Dermis microvascular lymphatic vessel endothelial cell (primary cell): ENCODE data around the gene SF3A2. TPM values are rescaled to one million over a fixed set of nuclear protein-coding genes. Genes with fewer than 3 reads are reported as not detected.

Experiments used
- DNase-seq, 2 donors: peaks; one replicate each; pipeline versions ENCODE4 v3.0.0 to v3.0.0-alpha.2; 2010; ENCODE audit warnings: low read depth in 2 of 2
- total RNA-seq: library from RNA; depleted of rRNA; stranded (reverse); fragments of >200 nt; gene quantifications from 2 replicates; pipeline ENCODE4 v1.2.1, GENCODE V29; 2014

SF3A2 gene
- total RNA-seq, 1 donor from 2014 or later = 44.7 TPM

DNA sequence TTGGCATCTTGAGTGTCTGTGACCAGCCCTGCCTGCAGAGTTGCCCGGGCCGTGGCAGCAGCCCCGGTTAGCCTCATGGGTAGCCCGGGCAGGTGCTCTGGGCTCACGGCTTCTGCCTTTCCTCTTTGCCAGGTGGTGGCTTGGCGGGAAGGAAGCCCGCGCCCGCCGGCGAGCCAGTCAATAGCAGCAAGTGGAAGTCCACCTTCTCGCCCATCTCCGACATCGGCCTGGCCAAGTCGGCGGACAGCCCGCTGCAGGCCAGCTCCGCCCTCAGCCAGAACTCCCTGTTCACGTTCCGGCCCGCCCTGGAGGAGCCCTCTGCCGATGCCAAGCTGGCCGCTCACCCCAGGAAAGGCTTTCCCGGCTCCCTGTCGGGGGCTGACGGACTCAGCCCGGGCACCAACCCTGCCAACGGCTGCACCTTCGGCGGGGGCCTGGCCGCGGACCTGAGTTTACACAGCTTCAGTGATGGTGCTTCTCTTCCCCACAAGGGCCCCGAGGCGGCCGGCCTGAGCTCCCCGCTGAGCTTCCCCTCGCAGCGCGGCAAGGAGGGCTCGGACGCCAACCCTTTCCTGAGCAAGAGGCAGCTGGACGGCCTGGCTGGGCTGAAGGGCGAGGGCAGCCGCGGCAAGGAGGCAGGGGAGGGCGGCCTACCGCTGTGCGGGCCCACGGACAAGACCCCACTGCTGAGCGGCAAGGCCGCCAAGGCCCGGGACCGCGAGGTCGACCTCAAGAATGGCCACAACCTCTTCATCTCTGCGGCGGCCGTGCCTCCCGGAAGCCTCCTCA, 10.4 kb upstream of the SF3A2 start:
- DNase-seq = no peak

DNA sequence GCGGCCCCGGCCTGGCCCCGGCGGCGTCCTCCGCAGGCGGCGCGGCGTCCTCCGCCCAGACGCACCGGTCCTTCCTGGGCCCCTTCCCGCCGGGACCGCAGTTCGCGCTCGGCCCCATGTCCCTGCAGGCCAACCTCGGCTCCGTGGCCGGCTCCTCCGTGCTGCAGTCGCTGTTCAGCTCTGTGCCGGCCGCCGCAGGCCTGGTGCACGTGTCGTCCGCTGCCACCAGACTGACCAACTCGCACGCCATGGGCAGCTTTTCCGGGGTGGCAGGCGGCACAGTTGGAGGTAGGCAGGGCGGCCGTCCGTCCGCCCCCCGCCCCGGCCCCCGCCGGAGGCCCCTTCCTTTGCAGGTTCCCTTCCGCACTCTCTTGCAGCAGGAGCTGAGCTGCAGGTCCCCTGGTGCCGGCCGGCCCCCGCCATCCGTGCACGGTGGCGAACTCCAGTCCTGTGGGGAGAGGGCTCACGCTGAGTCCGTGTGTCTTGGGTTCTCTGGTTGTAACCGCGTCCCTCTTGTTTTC, 9.7 kb upstream of the SF3A2 start:
- no peak for DNase-seq

DNA sequence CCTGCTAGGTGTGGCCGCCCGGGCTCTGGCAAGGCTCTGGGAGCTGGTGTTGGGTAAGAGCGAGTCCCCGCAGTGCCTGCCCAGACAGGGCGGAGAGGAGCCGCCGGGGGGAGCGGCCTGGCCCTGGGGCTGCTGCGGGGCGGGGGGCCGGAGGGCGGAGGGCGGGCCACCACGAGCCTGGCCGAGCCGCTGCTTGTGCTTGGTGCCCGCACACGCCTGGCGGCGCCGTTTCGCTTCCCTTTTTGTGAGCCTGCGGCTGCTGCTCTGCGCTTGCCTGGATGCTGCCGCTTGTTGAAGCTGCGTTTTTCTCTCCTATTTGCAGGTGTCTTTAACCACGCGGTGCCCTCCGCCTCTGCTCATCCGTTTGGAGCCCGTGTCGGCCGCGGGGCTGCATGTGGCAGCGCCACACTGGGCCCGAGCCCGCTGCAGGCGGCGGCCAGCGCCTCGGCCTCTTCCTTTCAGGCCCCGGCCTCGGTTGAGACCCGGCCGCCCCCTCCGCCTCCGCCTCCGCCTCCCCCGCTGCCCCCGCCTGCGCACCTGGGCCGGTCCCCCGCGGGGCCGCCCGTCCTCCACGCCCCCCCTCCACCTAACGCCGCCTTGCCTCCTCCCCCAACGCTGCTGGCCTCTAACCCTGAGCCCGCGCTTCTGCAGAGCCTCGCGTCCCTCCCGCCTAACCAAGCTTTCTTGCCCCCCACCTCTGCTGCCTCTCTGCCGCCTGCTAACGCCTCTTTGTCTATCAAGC, 9.0 kb upstream of the SF3A2 start:
- DNase-seq = no peak

DNA sequence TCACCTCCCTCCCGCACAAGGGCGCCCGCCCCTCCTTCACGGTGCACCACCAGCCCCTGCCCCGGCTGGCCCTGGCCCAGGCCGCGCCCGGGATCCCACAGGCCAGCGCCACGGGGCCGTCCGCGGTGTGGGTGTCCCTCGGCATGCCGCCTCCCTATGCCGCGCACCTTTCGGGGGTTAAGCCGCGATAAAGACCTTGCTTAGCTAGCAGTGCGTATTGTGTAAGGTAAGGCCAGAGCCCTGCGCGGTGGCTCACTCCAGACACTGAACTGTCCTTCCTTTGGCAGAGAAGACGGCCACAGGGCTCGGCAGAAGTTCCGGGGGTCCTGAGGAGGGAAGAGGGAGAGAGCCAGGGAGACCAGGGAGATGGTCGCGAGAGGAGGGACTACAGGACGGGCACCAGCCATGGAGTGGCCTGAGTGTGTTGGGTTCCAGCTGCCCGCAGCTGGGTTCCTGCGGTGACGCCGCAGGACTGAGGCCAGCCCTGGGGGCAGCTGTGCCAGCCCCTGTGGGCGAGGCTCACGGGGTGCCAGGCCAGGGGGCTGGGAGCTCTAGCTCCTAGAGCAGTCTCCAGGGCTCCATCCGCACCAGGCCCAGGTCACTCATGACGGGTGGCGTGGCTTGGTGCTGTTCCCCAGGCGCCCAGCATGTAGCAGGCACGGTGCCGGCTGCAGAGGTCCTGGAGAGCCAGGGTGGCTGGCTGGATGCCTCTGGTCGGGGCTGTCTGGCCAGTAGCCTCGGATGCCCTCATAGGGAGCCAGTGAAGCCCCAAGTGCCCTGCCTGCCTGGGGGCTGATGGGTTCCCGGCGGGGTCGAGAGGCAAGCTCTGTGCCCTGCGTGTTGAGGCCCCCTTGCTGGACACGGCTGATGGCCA, 8.2 kb upstream of the SF3A2 start:
- no peak for DNase-seq

DNA sequence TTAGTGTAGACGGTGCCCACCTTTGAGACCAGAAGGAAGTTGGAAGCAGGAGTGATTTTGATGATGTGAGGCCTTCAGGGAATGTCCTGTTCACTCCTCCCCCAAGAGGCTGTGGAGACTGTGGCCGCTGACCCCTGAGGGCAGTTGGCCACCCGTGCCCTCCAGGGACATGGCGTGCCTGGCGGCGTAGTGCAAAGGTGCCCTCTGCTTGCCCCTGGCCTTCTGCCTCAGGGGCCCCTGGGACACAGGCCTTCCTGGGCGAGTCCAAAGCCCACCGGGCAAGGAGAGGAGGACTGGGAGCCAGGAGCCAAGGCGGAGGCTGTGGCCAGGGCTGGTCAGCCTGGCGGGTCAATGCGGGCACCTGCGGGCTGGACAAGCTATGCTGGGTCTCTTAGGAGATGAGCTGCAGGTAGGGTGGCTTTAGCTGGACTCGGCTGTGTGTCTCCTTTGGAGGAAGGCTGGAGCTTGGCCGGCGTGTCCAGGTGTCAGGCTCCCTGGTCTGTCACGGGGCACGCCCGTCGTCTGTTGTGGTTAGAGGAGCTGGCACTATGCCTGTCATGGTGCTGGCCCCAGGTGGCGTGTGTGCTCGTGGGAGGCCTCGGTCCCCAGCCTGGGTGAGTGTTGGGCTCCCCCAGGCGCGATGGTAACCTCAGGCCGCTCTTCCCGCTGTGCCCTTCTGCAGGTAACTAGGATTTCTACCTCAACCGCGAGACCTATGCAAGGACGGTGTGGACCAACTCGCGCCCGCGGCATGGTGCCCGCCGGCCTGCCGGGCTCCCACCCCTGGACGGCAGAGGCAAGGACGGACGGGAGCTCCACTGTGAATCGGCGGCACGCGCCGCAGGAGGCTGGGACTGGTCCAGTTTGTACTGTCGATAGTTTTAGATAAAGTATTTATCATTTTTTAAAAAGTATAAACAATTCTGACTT, 7.3 kb upstream of the SF3A2 start:
- no peak for DNase-seq

DNA sequence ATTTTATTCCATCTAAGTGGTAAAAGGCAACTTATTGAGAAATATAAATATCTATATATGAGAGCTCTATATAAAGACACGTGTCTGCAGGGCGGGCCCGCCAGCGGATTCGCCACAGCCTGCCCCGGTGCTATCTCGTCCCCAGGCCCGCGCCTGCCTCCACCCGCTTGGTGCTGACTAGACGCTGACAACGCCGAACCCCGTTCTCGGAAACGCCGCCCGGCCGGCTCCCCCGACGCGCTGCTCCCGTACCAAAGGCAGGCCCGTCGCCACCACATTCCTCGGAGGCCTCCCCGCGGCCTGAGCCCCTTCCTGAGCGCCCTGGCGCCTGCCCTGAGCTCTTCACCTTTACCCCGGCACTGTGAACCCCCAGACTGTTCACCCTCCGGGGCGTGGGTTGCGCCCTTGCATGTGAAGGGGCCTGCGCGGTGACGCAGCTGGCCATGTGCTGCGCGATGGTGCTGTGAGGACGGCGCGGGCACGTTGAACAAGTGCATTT, 6.5 kb upstream of the SF3A2 start:
- no peak for DNase-seq

DNA sequence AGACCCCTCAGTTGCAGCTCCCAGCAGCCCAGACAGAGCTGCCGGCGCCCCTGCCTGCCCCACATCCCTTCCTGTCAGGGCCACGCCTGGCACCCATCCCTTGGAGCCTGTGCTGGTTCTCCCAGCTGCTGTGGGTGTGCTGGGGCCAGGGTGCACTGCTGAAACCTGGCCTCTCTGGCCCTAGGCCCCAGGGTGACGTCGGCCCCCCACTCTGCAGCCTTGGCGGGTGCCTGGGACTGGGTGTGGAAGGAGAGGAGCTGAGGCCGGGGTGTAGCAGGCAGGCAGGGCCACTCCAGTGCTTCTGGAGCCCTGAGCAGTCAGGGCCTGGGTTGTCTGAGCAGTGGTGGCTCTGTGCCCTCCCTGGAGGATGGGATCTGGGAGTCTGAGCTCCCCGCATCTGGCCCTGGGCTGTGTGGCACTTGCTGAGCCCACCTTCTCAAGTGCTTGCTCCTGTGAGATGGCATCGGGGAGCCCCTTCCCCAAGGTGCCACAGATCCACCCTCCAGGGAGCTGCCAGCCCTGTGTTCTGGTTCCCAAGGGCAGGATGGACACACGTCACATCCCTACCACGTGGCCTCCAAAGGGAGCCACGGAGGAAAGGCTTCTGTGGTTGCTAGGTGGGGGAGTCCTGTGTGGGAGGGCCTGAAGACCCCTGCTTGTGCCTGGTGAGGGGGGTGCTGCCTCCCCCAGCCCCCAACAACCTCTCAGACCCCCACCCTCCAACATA, 5.7 kb upstream of the SF3A2 start:
- no peak for DNase-seq

DNA sequence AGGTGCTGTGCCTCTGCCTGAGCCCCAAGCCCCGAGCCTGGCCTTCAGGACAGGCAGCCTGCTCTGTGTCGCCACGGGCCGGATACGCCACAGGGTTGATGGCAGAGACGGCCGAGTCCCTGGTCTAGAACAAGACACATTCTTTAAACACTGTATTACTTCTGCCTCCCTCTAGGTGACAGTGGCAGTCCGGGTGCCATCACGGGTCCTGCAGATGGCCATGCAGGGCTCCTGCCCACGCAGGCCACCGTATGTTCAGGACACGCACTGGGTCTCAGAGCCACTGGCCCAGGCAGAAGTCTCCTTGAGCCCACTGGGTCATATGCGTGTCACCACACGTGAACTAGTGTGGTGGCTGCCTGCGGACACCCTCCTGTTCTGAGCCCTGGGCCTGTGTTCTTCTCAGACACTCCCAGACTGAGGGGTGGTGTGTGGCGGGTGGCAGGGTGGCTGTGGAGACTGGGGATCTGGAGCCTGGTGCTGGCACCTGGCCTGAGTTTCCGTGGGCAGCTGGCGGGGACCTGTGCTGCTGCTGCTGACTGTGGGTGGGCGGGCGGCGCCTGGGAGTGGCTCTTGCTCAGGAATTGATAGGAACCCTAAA, 4.9 kb upstream of the SF3A2 start:
- peak in 1 of 2 donors; percentile 17 for DNase-seq

DNA sequence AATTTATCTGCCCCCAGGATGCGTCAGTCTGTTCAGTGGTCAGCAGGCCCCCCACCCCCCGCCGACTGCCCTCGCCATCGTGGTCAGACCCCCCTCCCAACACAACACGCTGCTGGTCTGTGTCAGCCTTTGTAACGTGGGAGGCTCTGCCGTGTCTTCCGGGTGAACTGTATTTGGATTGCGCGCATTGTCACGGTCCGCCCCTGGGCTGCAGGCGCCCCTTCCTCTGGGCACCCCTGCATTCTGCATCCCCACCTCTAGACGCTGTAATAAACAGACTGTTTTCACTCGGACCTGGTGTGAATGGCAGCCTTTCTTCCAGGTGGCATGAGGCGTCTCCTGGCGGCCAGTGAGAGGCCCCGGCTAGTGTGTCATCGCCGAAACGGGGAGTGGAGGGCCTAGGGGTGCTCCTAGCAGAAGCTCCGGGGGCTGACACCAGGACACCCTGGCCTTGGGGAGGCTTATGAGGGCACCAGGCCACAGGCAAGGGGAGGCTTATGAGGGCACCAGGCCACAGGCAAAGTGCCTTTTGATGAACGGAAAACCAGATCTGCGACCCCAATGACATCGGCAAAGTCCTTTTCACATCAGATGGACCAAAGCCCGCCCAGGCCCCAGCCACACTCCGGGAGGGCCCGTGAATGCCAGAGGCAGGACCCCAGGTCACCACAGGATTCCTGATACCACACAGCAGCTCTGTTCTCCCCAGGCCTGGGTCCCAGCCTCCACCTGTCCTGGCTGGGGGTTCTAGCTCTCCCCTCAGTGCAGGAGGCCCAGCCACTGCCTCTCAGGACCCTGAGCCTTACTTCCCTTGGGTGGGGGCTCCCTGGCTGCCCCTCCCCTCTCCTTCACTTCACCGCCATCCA, 4.1 kb upstream of the SF3A2 start:
- no peak for DNase-seq

DNA sequence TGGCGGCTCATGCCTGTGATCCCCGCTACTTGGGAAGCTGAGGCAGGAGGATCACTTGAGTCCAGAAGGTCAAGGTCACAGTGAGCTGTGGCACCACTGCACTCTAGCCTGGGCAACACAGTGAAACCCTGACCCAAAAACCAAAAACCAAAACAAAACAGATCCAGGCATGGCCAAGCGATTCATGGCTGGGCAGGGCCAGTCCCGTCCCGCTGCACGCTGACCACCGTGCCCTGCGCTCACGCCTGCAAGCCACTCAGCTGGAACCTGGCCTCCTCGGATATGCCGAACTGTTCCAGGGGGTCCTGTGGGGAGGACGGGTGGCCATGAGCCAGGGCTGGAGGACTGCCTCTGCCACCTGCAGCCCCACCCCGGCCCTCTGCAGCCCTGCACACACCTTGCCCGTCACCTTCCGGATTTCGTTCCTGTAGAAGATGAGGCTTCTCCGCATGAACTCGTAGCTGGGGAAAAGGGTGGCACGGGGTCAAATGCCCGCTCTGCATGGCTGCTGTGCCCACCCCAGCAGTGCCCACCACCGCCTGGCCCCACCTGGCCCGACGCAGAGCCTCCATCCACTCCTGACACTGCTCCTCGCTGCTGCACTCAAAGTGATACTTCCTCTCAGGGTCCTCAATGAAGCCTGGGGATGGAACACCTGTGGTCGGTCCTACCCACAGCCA, 2.9 kb upstream of the SF3A2 start:
- DNase-seq = no peak

DNA sequence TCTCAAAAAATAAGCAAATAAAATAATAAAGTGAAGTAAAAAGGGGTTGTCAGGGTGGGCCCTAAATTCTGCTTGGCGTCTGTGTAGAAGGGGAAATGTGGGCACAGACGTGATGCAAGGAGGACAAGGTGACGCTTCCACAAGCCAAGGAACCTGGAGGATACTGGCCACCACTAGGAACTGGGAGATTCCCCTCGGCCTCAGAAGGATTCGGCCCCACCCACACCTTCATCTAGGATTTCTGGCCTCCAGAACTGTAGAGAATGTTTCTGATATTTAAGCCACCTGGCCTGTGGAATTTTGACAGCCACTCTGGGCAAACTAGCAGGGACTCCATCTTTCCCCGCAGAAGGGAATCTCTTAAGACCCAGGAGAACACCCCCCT, 1.6 kb upstream of the SF3A2 start:
- DNase-seq = no peak

DNA sequence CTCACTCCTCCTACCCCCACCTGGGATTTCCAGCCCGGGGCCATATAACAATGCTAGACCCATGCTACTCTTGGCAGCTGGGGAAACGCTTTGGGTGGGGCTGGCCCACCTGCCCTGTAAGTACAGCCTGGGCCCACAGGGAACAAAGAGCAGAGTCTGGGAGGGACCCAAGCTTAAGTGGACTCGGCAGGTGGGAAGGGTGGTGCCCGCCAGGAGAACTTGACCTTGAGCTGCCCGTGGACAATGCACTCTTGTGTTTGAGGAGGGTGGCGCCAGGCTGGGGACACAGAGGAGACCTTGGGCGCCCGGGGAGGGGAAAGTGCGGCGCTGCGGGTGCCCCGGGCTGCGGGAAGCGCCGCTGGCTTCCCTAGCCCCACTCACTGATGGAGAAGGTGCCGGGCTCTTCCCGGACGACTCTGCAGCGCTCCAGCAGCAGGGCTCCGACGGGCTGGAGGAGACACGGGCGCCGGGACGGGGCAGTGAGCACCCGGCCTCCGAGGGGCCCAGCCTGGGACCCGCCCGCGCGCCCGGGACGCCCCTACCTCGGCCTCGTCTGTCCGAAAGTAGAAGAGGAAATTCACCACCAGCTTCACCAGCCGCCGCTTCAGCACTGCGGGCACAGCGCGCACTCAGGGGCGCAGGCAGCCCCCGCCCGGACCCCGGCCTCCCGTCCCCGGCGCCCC, 1.1 kb upstream of the SF3A2 start:
- DNase-seq = peak in 1 of 2 donors; percentile 25

DNA sequence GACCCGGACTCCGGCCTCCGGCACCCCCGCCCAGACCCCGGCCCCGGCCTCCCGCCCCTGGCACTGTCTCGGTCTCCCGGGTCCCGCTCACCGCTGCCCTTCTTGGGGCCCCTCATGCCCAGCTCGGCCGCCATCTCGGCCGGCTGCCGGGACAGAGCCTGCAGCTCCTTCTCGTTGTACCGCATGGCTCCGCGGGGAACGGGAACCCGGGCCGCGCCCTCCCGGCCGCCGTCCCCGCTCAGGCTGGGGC, 635 bp upstream of the SF3A2 start:
- no peak for DNase-seq

DNA sequence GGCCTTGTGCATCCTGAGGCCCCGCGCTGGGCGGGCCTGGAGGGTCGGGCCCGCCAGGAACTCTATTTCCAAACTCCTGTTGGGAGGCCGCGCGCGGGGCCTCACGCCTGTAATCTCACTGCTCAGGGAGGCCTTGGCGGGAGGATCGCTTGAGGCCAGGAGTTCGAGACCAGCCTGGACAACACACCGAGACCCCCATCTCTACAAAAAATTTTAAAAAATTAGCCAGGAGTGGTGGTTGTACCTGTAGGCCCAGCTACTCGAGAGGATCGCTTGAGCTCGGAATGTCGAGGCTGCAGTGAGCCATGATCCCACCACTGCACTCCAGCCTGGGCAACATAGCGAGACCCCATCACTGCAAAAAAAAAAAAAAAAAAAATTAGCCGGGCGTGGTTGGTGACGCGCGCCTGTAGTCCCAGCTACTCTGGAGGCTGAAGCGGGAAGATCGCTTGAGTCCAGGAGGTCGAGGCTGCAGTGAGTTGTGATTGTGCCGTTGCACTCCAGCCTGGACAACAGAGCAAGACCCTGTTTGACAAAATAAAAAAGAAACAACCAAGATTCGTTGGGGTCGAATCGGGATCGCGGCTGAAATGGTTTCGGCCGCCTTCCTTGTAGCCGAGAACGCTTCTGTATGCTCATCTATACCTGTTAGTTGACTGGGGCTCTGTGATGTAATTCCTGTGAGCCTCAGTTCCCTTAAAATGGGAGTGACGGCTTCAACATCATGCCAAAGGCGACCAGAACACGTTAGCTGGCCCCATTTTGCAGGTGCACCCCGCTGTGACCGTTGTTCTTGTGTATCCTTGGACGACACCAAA, 636 bp downstream of the SF3A2 start:
- peak in 1 of 2 donors; percentile 82 for DNase-seq

DNA sequence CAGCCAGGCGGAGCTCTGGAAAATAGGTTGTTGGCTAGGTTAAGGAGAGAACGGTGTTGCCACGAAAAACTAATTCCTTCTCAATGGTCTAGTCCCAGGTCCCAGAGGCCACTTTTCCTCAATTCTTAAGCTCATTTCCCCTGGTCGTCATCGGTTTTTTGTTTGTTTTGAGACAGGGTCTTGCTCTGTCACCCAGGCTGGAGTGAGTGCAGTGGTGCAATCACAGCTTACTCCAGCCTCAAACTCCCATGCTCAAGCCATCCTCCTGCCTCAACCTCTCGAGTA, 1.2 kb downstream of the SF3A2 start:
- DNase-seq = no peak

DNA sequence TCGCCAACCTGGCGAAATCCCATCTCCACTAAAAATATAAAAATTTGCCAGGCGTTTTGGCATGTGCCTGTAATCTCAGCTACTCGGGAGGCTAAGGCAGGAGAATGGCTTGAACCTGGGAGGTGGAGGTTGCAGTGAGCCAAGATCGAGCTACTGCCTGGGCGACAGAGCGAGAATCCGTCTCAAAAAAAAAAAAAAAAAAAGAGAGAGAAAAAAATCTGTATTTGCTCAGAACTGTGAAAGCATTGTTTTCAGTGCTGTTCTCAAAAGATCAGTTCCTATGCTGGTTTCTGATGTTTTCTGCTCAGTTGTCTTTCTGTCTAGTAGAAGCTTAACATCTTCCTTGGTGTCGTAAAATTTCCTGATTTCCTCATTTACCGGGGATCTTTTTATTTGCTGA, 2.5 kb downstream of the SF3A2 start:
- no peak for DNase-seq
